ENCODE data around the gene MAEA.
"Not testable (repeated sequence)": the region's sequence is repeated elsewhere in the genome, so short reads cannot be mapped to it uniquely, and the experiment has no call there.

The MAEA gene

DNA sequence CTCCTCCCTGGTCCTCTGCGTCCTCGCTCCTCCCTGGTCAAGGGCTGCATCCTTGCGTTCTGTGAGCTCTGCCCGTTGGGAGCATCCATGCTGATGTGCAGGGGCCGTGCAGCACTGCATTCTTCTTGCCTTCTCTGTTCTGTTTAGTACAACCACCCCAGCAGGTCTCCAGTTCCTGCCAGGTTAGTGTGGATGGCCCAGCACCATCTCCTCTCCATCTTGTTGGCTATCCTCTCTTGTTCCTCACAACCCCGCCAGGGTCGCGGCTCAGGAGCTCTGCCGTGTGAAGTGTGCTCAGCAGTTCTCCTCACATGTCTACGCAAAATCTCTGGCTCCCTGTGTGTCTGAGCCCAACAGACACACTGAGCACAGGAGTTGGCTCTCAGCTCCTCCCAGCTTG lies 10.4 kb upstream of the MAEA start:
- no peak for DNase-seq

DNA sequence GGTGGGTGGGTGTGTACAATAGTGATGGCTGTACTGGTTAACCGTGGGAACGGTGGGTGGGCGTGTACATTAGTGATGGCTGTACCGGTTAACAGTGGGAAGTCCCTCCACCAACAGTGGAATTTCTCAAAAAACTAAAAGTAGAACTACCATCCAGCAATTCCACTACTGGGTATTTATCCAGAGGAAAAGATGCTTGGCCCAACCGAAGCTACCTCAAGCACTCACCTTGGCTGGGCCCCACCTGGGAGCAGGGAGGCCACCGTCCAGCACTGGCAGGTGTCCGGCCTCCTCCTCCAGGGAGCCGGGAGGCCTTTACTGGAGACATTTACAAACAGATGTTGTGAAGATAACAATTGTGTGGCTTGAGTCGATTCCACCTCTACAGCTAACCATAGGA lies 6.0 kb upstream of the MAEA start:
- DNase-seq, result no peak

DNA sequence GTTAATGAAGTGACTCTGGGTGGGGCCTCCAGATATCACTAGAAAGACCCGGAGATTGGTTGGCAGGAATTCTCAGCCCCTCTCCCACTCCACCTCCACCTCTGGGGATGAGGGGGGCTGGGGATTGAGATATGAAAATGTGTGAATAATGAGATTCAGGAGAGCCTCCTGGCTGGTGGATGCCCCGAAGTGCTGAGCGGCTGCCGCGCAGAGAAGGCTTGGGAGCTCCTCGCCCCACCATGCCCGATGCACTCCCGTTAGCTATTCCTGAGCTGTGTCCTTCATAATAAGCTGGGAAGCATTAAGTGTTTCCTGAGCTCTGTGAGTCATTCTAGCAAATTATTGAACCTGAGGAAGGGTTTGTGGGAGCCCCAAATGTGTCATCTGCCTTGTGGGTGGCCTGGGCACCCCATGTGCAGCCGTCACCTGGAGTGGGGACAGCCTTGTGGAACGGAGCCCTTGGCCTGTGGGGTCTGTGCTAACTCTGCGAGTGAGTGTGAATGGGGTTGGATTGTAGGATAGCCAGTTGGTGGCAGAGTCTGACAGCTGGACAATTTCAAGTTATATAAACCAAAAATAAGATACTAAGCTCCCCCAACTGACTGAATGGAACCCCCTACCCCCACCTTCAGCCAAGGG lies 4.4 kb upstream of the MAEA start:
- no peak for DNase-seq

DNA sequence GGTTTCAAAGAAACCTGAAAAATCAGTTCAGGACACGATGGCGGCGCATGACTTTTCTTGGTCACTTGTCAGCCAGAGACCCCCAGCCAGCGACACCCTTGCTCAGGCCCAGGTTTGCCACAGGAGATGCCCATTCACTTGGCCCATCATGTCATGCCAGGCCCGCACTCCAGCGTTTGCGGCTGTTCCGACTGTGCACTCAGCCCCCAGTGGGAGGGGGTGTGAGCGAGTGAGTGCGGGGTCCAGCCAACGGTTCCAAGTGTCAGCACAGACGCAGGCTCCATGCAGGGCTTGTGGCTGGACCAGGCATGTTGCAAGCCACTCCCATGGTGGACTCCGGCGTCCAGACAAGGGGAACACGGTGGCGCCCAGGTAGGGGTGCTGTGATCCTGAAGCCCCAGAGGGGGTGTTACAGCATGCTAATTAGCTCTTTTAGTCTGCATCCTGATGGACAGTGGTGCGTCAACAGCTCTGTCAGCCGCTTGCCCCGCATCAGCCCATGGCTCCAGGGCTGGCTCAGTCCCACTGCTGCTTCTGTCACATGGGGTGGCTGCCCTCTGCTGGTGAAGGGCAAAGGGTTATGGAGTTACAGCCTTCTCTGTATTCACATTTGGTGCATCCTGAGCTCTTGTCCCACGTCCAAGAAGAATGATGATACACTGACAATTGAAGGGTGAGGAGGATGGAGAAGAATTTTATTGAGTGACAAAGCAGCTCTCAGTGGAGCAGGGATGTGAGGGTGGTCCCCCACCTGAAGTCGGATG lies 3.7 kb upstream of the MAEA start:
- DNase-seq, result peak in 2 of 5 donors; percentile 28 to 39

DNA sequence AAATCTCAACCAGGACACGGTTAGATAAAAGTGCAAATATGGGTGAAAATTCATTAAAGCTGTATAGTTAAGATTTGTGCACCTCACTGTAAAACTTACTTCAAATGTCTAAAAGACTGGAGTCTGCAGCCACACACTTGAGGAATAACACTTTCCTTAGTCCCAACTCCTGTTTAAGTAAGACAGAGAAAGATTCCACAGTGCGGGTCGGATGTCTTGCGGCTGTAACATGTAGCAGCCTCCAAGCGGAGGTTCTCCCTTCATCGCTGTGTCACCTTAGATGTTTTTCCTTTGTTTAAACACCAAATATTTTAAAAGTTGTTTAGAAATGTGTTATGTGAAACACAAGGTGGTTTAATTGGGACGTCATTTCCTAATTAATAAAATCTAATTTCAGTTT lies 905 bp upstream of the MAEA start:
- no peak for DNase-seq

DNA sequence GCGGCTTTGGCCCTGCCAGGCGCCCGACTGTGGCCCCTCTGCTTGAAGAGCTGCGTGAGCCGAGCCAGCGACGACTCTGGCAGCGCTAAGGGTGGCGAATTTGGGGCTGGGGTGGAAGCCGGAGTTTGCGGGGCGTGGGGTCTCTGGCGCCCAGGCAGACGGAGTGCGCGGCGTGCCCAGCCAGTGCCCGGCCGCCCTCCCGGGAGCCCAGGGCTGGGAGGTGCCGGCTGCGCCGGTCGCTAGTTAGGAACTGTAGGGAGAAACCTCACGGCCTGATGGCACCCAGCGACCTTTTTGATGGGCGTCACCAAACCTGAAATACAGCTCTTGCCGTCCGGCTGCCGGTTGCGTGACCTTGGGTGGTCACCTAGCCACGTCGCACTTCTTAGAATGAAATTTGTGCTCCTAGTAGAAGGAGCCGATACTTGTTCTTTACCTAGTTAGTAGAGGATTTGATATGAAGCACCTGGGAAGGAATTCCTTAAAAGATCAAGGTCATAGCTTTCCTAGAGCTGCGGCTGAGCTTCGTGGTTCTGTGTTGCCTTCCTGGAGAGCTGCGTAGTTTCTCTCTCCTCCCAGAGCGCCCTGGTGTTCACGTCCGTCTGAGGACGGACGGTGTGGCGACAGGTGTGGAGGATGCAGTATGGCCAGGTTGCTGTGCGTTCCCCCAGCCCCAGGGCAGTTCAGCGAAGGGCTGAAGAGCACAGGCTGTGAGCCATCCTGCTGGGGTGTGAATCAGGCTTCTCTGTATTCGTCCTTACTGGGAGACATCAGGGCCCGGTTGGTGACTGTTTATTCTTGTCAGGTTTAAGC lies 680 bp downstream of the MAEA start:
- no peak for DNase-seq

DNA sequence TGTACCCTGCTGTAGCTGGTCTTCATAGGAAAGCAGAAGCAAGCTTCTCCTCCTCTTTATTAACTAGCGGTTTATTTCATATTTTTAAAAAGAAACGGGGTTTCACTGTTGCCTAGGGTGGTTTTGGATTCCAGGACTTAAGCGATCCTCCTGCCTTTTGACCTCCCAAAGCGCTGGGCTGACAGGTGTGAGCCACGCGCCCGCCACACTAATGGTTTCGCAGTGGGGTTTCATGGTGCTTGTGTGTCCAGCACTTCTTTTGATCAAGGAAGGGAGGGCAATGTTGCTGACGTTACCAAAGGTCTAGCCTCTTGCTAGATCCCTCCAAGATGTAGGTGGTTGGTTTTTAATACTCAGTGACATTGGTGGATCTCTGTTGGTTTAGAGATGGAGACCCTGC lies 1.4 kb downstream of the MAEA start:
- DNase-seq, result no peak

DNA sequence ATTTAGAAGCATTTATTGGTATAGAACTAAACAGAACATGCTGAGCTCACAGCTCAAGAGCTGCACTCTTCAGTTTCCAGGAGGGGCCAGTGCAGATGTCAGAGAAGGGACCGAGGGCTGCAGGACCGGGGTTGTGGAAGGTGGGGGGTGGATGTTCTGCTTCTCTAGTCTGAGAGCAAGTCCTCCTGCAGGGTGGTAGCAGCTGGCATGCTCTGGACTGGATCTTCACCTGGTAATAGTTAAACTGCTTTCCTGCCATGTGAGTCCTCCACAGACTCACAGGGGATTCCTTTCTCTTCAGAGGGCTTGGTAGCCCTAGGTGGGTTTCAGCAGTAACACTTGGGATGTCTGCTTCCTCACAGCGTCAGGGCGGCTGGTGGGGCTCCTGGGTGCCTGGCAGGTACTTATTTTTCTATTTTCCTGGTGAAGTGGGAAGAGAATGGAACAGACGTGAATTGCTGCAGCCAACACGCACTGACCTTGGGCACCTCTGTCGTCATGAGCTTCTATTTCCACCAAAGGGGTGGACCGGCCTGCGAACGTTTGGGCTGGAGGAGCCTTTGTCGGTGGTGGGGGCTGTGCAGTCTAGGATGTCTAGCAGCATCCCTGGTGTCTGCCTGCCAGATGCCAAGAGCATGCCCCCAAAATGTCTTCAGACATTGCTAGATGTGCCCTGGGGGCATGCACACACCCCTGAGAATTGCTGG lies 2.5 kb downstream of the MAEA start:
- no peak for DNase-seq

DNA sequence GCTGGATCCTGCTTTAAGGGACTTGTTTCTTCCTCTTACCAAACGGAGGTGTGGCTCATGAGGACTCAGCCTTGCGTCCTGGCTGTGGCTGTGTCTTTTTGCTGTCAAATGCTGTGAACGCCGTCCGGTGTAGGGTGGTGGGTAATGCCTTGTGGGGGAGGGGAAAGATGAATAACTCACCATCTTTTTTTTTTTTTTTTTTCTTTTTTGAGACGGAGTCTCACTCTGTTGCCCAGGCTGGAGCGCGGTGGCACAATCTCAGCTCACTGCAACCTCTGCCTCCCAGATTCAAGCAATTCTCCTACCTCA lies 3.0 kb downstream of the MAEA start:
- DNase-seq, result not testable (repeated sequence)

DNA sequence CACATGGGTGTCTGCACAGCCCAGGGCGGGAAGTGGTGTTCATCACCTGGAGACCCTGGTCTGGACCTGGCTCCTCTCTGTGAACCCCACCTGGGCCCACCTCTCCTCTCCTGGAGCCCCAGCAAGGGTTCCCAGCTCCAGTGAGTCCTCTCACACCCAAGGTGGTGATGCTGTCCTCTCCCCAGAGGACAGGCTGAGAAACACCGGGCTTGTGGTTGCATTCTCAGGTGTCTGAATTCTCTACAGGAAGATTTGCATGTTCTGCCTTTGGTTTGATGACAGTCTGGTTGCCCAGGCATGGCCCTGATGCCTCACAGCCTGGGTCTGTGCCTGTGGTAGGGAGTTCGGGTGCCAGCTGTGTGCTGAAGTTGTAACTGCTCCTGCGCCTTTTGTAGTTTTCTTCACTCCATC lies 3.8 kb downstream of the MAEA start:
- no peak for DNase-seq

DNA sequence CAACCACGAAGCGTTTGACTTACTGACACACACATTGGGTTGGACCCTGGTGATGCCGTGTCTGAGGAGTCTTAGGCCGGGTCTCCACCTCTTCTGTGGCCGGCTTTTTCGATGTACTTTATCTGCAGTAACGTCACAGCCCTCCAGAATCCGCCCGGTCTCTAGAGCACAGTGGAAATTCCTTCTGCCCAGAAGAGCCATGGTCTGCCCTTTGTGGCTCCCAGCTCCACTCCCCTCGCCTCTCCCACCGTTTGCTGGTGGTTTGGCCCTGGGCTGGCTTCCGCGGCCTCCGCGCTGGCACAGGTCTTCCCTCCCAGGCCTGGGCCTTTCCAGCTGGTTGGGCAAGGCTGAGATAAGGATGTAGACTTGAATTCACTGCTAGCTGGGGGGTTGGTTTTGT lies 4.3 kb downstream of the MAEA start:
- no peak for DNase-seq

DNA sequence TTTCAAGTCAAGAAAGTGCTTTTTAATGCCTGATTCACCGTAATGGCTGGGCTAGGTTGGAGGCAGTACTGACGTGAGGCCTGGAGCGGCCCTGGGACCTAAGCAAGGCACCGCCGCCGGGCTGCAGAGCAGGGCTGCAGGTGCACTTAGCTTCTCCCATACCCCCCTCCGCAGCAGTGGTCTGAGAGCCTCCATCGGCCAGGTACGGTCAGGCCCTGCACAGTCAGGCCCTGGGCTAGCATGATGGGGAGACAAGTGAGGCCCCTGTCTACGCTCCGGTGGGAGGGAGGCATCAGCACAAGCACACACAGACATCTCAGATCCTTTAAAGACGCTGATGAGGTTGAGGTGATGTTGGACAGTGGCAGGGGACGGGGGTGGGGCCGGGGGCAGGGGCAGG lies 4.7 kb downstream of the MAEA start:
- DNase-seq, result no peak

DNA sequence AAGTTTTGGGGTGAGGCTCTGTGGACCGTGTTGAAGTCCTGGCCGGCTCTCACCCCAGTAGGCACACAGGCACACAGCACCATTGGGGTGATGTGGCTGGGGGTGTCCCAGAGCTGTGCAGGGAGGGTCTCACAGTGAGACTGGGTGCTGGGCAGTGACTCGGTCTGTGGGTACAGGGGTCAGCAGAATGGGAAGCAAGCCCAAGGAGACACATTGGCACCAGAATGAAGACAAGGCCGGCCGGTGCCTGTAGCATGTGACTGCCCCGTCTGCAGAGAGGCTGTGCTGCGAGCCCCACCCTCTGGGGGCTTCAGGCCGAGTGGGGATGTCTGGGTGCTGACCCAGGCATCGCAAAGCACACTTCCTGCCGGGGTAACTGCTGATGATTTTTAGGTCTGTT lies 5.2 kb downstream of the MAEA start:
- no peak for DNase-seq

DNA sequence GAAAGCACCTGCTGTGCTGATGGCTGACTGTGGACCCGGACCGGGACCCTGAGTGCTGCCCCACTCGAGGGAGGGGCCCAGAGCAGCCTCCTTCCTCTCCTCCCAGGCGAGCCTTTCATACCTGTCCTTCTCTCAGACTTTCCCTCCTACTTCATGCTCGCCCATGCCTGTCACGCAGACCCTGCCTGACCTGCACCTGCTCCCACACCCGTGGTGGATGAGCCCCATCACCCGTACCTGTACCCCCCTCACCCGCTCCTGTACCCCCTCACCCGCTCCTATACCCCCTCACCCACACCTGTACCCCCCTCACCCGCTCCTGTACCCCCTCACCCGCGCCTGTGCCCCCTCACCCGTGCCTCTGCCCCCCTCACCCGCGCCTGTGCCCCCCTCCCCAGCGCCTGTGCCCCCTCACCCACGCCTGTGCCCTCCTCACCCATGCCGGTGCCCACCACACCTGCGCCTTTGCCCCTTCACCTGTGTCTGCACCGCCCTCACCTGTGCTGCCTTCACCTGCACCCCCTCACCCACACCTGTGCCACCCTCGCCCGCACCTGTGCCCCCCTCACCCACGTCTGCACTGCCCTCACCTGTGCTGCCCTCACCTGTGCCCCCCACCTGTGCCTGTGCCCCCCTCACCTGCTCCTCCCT lies 5.8 kb downstream of the MAEA start:
- DNase-seq, result no peak

DNA sequence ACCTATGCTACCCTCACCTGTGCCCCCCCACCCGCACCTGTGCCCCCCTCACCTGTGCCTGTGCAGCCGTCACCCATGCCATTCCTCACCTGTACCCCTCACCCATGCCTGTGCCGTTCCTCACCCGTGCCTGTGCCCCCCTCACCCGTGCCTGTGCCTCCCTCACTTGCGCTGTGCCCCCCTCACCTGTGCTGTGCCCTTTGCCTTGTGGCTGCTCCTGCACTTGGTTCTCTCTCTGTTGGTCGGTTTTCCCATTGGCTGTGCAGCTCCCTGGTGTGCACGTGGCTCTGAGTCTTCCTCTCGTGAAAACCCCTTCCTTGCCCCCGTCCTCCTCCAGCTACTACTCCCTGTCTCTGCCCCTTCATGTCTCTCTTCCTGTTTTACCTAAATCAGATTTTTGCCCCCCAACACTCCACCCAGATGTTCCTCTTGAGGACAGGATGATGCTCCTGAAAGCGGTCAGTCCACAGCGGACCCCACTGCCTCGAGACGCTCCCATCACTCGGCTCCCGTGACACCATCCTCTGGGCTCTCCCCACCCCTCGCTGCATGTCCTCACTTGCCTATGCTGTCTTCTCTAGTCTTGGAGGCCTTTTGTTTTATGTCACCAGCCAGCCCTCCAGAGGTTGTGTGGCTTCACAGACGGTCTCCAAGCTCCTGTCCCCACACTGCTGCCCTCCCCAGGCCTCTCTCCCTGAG lies 6.8 kb downstream of the MAEA start:
- DNase-seq, result no peak

DNA sequence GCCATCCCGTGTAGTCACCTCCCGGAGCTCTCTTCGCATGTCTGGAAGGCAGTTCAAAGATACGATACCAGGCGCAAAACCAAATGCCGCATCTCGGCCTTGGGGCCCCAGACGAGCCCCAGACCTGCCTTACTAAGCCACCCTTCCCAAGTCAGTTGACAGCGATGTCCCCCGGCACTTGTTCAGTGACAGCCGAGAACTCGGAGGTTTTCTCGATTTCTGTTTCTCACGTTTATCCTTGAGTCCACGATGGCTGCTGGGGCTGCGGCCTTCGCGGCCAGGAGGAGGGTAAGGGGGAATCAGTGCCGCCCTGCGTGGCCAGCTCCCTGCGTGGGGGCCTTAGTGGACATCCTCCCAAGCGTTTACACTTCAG lies 7.3 kb downstream of the MAEA start:
- DNase-seq, result no peak

DNA sequence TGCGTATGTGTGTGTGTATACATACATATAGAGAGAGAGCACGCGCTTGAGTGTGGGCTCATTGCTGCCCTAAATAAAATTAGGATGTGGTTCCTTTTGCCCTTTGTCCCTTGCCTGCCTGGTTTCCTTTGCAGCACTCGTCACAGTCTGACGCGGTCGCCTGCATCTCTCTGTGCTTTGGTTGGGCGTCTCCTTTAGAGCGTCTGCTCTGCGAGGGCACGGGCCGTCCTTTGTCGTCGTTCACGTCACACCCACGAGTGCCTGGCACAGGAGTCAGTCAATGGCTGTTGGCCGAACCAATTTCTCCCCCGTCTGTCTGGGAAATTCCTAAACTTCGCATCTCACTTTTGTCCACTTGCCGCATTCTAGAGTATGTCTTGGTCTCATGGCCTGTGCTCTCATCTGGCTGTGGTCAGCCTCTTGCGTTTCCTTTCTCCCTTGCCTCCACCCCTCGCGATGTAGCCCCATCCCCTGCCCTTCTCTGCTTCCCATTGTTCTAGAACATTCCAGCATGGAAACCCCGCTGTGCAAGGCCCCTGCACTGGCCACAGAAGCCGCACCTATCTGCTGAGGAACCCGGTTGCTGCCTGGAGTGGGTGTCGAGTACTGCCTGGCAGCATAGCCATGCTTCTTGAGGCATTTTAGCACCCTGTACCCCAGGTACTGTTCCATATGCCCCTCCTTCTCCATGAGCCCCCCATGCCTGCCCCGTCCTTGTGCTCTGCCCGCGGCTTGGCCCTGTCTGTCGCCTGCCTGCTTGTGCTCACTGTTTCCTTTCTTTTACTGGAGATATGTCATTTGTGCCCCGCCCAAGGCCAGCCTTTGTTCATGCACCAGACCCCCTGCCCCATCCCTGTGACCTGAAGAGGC lies 8.0 kb downstream of the MAEA start:
- DNase-seq, result no peak

DNA sequence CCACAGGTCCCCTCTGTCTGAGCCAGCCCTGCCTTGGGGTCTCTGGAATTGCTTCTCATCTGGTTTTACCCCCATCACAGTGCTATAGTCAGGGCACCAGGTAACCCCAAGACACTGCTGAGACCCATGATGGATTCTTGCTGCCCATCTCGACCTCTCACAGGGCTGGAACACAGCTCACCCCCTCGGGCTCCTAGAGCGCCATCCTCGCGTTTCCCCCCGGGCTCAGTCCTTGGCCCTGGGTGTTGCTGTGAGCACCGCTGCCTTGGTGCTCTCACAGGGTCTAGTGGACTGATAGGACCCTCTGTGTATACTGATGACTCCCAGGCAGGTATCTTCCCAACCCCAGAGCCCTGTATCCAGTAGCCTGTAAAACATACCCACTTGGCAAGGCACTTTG lies 8.8 kb downstream of the MAEA start:
- no peak for DNase-seq

DNA sequence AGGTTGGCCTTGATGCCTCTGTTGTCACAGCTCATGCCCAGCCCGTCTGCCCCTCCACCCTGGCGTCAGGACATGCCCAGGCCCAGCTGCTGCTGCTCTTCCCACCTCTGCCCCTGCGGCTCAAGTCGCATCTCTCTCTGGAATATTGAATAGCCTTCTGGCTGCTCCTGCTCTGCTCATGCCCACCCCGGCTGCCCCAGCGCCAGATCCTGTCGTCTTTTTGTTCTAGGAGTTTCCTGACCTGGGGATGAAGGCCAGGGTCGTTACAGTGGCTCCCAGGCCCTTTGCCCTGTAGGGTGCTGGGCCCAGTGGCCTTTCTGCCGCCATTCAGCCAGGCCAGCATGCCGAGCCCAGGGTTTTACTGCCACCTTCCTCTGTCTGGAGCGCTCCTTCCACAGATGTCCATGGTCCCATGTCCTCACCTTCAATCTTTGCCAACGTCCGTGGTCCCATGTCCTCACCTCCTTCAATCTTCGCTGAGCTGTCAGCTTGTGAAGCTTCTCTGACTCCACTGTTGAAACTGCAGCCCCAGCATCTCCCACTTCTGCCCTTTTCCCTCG lies 9.7 kb downstream of the MAEA start:
- DNase-seq, result no peak

DNA sequence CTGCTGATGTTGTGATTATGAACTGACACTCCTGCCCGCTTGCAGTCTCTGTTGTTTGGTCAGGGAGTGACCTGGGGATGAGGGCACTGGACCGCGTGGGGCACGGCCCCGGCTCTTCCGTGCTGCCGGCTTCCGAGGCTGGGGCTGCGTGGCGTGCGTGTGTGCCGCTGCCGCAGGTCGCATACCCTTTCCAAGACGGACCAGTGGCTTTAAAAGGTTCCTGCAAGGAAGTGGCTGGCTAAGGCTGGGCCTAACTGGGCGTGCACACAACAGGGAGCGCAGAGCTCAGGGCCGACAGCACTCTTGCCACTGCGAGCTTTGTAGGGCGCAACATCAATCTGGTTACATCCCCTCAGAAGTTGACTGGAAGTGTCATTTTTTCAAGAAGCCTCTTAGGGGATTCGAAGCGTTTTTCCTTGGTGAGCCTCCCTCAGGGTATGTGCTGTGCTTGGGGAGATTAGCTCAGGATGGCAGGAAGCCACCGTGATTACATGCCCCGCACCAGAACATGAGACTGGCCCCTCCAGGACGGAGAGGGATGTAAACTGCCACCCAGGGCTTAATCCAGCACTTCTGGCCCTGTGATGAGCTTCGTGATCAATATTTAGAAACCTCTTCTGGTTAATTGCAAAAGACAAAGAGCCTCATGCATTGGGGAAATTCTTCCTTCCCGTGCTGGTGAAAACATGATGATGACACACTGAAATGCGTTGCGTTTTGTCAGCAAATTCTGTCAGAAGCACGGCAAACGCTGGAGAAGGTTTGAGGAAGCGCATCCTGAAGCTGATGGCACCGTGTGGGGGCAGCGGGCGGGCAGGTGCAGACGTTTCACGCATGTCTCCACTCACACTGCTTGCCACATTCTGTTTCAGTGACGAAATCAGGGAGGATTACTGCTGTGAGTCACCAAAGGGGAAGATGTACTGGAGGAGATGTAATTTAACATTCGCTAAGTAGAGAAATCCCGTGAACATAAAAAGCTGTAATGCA lies 11.1 kb downstream of the MAEA start:
- peak in 2 of 5 donors; percentile 17 to 69 for DNase-seq
